Astrocyte of the spinal cord (primary cell): ENCODE results near the gene TWF1.
A peak's percentile ranks its signal among the peaks of the same experiment; 100 is the strongest.
"Not testable (repeated sequence)": the region's sequence is repeated elsewhere in the genome, so short reads cannot be mapped to it uniquely, and the experiment has no call there.

Experiments used
- DNase-seq: peaks from one replicate; pipeline ENCODE4 v3.0.0; 2011; ENCODE audit warnings: low read depth, low spot score
- H3K4me3 ChIP-seq: 2 replicates; pipeline ENCODE4 v1.5.1; 2011; ENCODE audit warnings: low read depth, mild to moderate bottlenecking, low read length, moderate library complexity
- CTCF ChIP-seq: IDR thresholded peaks from 2 replicates; pipeline ENCODE4 v1.5.1; 2012; ENCODE audit warnings: low read depth, mild to moderate bottlenecking, low read length, inconsistent platforms
- in situ Hi-C: cut with HindIII; loops from 2 replicates; pipeline ENCODE4 v1.10.0; 2017; ENCODE audit warnings: low sequenced_read_pairs

Gene TWF1

DNA sequence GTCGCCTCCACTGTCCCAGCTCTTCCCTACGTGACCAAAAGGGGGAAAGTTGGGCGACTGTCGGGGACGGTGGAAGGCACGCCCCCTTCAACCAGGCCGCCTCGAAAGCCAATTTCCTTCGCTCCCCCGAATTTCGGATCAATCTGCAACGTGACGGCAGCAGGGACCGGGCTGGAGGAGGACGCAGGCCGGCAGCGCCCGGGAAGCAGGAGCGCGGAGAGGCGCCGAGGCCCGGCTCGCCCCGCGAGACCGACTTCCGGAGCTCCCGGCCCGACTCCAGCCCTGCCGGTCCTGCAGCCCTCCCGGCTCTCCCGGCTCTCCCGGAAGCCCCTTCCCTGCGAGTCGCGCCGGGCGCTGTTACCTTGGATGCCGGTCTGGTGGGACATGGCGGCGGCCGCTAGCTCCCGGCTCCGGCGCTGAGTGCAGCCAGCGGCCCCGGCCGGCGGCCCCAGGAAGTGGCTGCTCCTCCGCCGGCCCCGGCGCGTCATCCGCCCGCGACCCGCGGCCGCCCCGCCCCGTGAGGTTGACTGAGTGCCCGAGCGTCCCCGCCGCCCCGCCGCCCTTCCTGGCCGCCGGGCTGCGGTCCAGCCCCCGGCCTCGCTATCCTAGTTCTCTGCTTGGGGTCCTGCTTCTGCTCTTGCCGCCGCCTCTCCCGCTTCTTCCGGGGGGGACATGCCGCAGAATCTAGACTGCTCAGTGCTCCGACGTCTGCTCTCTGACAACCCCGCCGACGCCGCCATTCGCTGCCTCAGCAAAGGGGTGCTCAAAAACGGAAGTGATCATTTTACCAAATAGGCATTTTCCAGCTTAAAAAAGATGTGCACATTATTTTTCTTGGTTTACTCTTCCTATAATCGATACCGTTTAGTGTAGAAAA is at the start of gene TWF1:
TSS of gene TWF1 (minus strand) at position 458 of the 877 bp plus-strand sequence. CDS start at position 386, 72 bp downstream.
- in situ Hi-C loops = no loop called here
- DNase-seq = peak; percentile 86

DNA sequence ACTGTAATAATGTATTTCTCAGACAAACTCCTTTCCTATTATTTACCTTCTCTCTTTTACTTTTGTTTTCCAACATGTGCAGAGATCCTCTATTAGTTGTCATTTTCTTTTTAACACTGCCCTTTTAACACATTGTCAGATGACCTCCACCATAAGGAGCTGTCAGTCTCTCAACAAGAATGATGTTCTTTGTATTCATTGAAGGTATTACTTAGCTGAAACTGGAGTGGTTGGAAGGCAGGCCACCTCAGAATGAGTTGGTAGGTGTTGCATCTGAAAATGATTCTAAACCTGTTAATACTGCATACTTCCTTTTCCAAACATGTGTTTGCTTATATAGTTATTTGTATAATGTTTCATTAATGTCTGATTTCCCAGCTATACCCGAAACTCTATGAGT is 46.6 kb upstream of the TWF1 start:
- no peak overlapping the region for H3K4me3 ChIP-seq
- in situ Hi-C loops = no loop called here
- DNase-seq = no peak
- TF ChIP-seq CTCF = no peak

More for the DNA sequence above, at the start of gene TWF1:
- peak; percentile 30 for TF ChIP-seq CTCF
- H3K4me3 ChIP-seq = peak within 1 kb of the TSS; percentile 88

GRCh38 chr12:43848786-43849185 is 42.7 kb upstream of the TWF1 start:
- DNase-seq = no peak
- H3K4me3 ChIP-seq = no peak overlapping the region
- in situ Hi-C loops = no loop called here
- no peak for TF ChIP-seq CTCF

- no peak overlapping the region for H3K4me3 ChIP-seq
- TF ChIP-seq CTCF = no peak
- in situ Hi-C loops = no loop called here
- DNase-seq = no peak
Measured at GRCh38 chr12:43848226-43848507, 42.0 kb upstream of the TWF1 start.

- peak; percentile 52 for DNase-seq
- H3K4me3 ChIP-seq, in situ Hi-C loops: not testable (repeated sequence)
Measured at GRCh38 chr12:43847425-43848225, 41.5 kb upstream of the TWF1 start.

DNA sequence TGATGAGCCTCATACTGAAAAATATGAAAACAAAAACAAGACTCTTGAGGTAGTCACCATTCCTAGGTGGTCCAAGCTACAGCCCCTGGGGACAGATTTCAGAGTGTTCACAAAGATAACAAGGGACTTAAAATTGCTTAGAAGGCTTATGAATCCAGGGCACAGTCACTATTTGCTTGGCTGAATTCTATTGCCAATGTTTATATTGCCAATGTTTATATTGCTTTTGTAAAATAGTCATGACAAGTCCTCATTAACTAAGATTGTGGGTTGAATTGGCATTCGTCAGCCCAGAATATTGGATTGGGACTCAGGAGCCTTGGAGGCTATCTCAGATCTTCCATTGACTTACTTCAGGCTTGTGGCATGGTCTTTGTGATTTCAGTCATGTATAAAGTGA is 36.1 kb upstream of the TWF1 start:
- no peak for TF ChIP-seq CTCF
- in situ Hi-C loops = no loop called here
- DNase-seq = no peak
- no peak overlapping the region for H3K4me3 ChIP-seq

- no peak overlapping the region for H3K4me3 ChIP-seq
- TF ChIP-seq CTCF = no peak
- in situ Hi-C loops = no loop called here
- DNase-seq = no peak
Measured at GRCh38 chr12:43841253-43841652, 35.1 kb upstream of the TWF1 start.
